Measurements from ENCODE around the gene KRTAP10-2. TPM values are rescaled to one million over a fixed set of nuclear protein-coding genes. Genes with fewer than 3 reads are reported as not detected.

KRTAP10-2 gene
- total RNA-seq, 1 donor from 2014 or later = not detected

DNA sequence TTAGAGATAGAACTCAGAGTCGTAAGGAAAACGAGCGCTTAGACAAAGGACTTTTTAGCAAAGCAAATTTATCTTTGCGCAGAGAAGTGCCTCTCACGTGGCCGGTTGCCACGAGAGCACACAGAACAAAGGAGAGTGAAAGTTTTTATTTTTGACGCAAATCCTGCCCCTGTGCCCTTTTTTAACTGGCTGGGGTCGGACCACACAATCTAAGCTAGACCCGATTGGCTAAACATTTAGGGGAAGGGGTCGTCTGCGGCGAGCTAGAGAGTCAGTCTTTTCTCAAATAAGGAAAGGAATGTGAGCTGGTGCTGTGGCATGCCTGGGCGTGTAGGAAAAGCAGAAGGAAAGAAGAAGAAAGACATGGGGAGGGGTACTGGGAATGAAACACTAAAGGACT is 2.4 kb downstream of the KRTAP10-2 start:
- no peak for DNase-seq (ENCODE audit: low read depth)
- TF ChIP-seq, protein P1, sequence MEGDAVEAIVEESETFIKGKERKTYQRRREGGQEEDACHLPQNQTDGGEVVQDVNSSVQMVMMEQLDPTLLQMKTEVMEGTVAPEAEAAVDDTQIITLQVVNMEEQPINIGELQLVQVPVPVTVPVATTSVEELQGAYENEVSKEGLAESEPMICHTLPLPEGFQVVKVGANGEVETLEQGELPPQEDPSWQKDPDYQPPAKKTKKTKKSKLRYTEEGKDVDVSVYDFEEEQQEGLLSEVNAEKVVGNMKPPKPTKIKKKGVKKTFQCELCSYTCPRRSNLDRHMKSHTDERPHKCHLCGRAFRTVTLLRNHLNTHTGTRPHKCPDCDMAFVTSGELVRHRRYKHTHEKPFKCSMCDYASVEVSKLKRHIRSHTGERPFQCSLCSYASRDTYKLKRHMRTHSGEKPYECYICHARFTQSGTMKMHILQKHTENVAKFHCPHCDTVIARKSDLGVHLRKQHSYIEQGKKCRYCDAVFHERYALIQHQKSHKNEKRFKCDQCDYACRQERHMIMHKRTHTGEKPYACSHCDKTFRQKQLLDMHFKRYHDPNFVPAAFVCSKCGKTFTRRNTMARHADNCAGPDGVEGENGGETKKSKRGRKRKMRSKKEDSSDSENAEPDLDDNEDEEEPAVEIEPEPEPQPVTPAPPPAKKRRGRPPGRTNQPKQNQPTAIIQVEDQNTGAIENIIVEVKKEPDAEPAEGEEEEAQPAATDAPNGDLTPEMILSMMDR (conservative IDR thresholded peaks at IDR 0.05; ENCODE audit: low read depth, low read length) = no peak
- no peak overlapping the region for H3K4me3 ChIP-seq (ENCODE audit: low read depth, low read length)

DNA sequence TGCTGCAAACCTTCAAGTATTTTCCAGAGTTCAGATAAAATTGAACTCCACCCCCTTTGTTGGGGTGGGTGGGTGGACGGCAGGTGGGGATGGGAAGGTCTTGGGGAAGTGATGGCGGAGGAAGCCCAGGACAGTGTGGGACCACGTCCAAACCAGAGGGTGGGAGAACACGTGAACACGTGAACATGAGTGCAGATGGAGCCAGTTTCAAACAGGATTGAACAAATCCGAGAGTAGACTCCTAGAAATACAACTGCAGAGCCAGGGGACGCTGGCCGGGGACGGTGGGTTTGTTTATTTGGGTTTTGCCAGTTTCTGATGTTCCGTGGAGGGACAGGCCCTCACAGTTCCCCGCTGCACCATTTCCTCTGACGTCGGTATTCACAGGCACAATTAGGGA is 2.9 kb downstream of the KRTAP10-2 start:
- H3K4me3 ChIP-seq (ENCODE audit: low read depth, low read length) = no peak overlapping the region
- TF ChIP-seq, protein P1 (conservative IDR thresholded peaks at IDR 0.05; ENCODE audit: low read depth, low read length) = no peak
- no peak for DNase-seq (ENCODE audit: low read depth)

DNA sequence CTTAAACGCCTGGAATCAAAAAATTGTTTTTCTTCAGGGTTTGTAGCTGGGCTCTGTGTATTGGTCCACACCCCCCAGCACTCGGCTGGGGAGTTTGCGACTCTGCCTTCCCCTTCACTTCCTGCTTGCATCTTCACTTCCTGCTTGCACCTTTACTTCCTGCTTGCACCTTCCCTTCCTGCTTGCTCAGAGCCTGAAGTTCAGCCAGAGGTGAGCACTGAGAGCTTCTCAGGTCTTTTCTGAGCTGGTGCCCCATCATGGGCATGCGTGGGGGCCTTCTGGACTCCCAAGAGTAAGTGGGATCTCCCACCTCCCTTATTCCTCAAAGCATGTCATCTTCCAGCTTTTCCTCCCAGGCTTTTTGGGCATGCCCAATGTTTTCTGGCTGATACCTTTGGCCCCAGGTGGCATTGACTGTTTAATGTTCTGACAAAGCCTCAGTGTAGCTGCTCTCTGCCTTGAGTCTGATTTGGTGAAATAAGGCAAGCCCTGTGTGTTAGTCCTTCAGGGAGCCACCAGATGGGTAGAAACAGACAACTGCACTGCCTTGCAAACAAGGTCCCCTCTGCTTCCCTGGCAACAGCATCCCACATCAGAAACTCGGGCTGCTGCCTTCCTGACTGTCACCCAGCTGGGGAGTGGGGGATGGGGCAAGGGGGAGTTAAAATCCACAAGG is 3.5 kb downstream of the KRTAP10-2 start:
- TF ChIP-seq, protein P1 (conservative IDR thresholded peaks at IDR 0.05; ENCODE audit: low read depth, low read length) = no peak
- no peak overlapping the region for H3K4me3 ChIP-seq (ENCODE audit: low read depth, low read length)
- DNase-seq (ENCODE audit: low read depth) = no peak

DNA sequence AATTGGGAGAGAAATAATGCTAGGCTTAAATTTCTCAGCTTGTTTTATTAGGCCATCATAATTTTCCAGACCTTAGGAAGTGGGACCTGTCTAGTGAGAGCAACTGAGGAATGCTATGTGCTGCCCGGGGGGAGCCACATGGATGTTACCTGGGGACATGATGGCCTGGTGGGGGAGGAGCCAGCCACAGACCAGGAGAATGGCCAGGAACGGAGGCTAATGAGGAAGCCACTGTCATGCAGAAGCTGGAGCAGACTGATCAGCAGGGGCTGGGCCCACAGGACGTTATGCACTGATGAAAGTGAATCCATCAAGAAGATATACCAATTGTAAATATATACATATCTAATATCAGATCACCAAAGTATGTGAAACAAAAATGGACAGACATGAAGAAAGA is 6.7 kb downstream of the KRTAP10-2 start:
- H3K4me3 ChIP-seq (ENCODE audit: low read depth, low read length) = no peak overlapping the region
- TF ChIP-seq, protein P1 (conservative IDR thresholded peaks at IDR 0.05; ENCODE audit: low read depth, low read length) = no peak
- no peak for DNase-seq (ENCODE audit: low read depth)

DNA sequence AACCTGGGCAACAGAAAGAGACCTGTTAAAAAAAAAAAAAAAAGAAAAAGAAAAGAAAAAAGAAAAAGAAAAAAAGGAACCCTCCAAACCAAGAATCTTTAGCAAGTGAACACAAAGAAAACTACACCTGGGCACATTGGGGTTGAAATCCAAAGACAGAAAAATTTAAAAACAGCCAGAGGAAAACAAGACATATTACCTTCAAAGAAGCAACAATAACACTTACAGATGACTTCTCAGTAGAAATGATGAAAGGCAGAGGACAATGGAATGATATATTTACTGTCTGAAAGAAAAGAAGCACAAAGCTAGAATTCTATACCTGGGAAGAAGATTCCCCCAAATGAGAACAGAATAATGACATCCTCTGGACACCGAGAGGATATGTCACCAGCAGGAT is 8.6 kb downstream of the KRTAP10-2 start:
- TF ChIP-seq, protein P1 (conservative IDR thresholded peaks at IDR 0.05; ENCODE audit: low read depth, low read length) = no peak
- no peak for DNase-seq (ENCODE audit: low read depth)
- H3K4me3 ChIP-seq (ENCODE audit: low read depth, low read length) = no peak overlapping the region

DNA sequence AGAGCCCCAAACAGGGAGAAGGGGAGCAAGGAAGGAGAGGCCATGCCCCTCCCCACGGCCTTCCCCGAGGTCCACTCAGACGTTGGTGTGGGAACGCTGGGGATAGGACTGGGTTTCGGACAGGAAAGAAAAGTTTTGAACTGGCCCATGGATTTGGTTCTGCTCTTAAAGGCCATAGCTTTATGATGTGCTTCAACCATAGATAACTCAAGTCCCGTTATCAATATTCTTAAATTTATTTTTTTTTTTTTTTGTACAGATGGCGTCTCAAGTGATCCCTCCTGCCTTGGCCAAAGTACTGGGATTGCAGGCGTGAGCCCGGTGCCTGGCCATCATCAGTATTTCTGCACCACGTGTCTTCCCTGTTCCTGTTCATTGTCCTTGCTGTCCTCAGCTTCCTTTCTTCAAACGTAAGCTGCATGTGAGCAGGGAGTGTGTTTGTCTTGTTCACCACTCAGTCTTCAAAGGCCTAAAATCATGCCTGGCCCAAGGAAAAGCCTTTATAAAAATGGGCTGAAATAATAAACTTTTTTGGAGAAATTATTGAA is 10.5 kb downstream of the KRTAP10-2 start:
- DNase-seq (ENCODE audit: low read depth) = no peak
- TF ChIP-seq, protein P1 (conservative IDR thresholded peaks at IDR 0.05; ENCODE audit: low read depth, low read length) = no peak
- H3K4me3 ChIP-seq (ENCODE audit: low read depth, low read length) = no peak overlapping the region
